Thyroid gland (tissue), 4 donors: ENCODE data around the gene SNRPD2. TPM values are rescaled to one million over a fixed set of nuclear protein-coding genes. Genes with fewer than 3 reads are reported as not detected.

Source experiments
- DNase-seq, 2 donors: peaks; one replicate each; pipeline ENCODE4 v3.0.0-alpha.2; 2019
- H3K27ac ChIP-seq, 3 donors: fragments of 200-600 bp; sonication (generic); 1 replicate in 2 of 3; 2 replicates in 1 of 3; pipeline ENCODE4 v1.5.1; 2016 to 2019; ENCODE audit warnings: mild to moderate bottlenecking in 1 of 3, moderate library complexity in 1 of 3
- H3K27me3 ChIP-seq: fragments of 200-600 bp; sonication (generic); one replicate; pipeline ENCODE4 v1.5.1; 2019
- H3K36me3 ChIP-seq, 2 donors: fragments of 200-600 bp; sonication (generic); one replicate each; pipeline ENCODE4 v1.5.1; 2016 to 2019
- H3K4me1 ChIP-seq, 2 donors: fragments of 200-600 bp; sonication (generic); one replicate each; pipeline ENCODE4 v1.5.1; 2017 to 2019
- H3K4me3 ChIP-seq, 3 donors: fragments of 200-600 bp; sonication (generic); replicated peaks in 1 of 3; 1 replicate in 2 of 3; 2 replicates in 1 of 3; pipeline ENCODE4 v1.5.1; 2016; ENCODE audit warnings: mild to moderate bottlenecking in 1 of 3
- H3K9me3 ChIP-seq: fragments of 200-600 bp; sonication (generic); one replicate; pipeline ENCODE4 v1.5.1; 2017
- POLR2A ChIP-seq, 2 donors: fragments of 450-650 bp; IDR thresholded peaks; one replicate each; pipeline ENCODE4 v1.6.1; 2017; ENCODE audit warnings: antibody characterized with exemption in 2 of 2, mild to moderate bottlenecking in 2 of 2, moderate library complexity in 1 of 2
- WGBS, 2 donors: methylation state at CpG; one replicate each; pipeline ENCODE4 v1.1.5; 2017; 5-methylcytosine and 5-hydroxymethylcytosine counted together
- intact Hi-C: fragments of 100-400 bp; cut with DNase I; formaldehyde crosslinking; loops from one replicate; pipeline ENCODE4 v1.15.1; 2023
- total RNA-seq, 4 donors: library from RNA; depleted of rRNA; stranded (reverse); fragments of >200 nt; gene quantifications; one replicate each; pipeline ENCODE4 v1.2.3, GENCODE V29; 2016
- TF ChIP-seq, protein P1 (sequence below), 6 experiments: fragments of 200-600 bp in 3 of 6; fragments of 450-650 bp in 3 of 6; sonication (generic) in 3 of 6; IDR thresholded peaks; one replicate each; pipeline ENCODE4 v1.5.1; 2016 to 2019; ENCODE audit warnings: antibody characterized with exemption in 6 of 6, mild to moderate bottlenecking in 2 of 6, inconsistent platforms in 1 of 6, moderate library complexity in 1 of 6

SNRPD2 gene
- total RNA-seq, 4 donors from 2014 or later, result 133 to 279 (median 192) TPM

GRCh38 chr19:45716359-45717130, 24.8 kb upstream of the SNRPD2 start:
- H3K4me1 ChIP-seq, result peaks cover 17 to 21% of the 10 kb centered on the region in 2 donors
- TF ChIP-seq POLR2A (IDR thresholded peaks at IDR 0.05), result no peak
- TF ChIP-seq, protein P1, sequence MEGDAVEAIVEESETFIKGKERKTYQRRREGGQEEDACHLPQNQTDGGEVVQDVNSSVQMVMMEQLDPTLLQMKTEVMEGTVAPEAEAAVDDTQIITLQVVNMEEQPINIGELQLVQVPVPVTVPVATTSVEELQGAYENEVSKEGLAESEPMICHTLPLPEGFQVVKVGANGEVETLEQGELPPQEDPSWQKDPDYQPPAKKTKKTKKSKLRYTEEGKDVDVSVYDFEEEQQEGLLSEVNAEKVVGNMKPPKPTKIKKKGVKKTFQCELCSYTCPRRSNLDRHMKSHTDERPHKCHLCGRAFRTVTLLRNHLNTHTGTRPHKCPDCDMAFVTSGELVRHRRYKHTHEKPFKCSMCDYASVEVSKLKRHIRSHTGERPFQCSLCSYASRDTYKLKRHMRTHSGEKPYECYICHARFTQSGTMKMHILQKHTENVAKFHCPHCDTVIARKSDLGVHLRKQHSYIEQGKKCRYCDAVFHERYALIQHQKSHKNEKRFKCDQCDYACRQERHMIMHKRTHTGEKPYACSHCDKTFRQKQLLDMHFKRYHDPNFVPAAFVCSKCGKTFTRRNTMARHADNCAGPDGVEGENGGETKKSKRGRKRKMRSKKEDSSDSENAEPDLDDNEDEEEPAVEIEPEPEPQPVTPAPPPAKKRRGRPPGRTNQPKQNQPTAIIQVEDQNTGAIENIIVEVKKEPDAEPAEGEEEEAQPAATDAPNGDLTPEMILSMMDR (IDR thresholded peaks at IDR 0.05), result no peak
- peak overlapping the region in 2 of 3 donors; percentile 50 to 84 for H3K4me3 ChIP-seq
- H3K27me3 ChIP-seq, result no peaks in the 10 kb centered on the region
- peak; percentile 55 to 61 for DNase-seq
- peak overlapping the region; percentile 91 to 98 (median 95) for H3K27ac ChIP-seq
- 1 to 3% methylated on average over 24 of the region's 24 CpGs for WGBS, 2 donors
- peaks cover 11 to 17% of the 10 kb centered on the region in 2 donors for H3K36me3 ChIP-seq
- no peaks in the 10 kb centered on the region for H3K9me3 ChIP-seq
- intact Hi-C loops, result loop anchor here (10.0 kb wide), 1 partner anchor 48 kb away; the partner anchor contains the start of gene SIX5

DNA sequence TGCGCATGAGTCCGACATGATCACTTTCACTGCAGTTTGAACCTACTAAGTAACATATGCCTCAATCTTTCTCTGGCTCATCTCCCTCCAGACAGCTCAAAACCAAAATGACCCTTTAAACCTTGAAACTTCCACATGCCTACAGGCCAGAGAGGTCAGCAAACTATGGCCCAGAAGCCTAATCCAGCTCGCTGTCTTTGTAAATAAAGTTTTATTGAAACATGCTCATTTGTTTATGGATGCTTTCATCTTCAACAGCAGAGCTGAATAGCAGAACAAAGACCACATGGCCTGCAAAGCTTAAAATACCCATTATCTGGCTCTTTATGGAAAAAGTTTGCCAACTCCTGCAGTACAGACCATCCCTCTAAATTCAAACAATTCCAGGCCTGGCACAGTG, 23.4 kb upstream of the SNRPD2 start:
- no peak for DNase-seq
- Histone ChIP-seq H3K27me3 (no peaks in the 10 kb centered on the region), H3K4me3 (no peak overlapping the region), H3K4me1 (peaks cover 16 to 17% of the 10 kb centered on the region in 2 donors), H3K27ac (peak overlapping the region in 1 of 3 donors; percentile 5), H3K36me3 (peaks cover 12 to 17% of the 10 kb centered on the region in 2 donors), H3K9me3 (no peaks in the 10 kb centered on the region)
- WGBS, 2 donors, result 95 to 96% methylated on average over 3 of the region's 3 CpGs
- TF ChIP-seq, protein P1 (IDR thresholded peaks at IDR 0.05), result no peak
- no peak for TF ChIP-seq POLR2A (IDR thresholded peaks at IDR 0.05)
- intact Hi-C loops, result loop anchor here (10.0 kb wide), 1 partner anchor 50 kb away; the partner anchor contains the start of gene SIX5

DNA sequence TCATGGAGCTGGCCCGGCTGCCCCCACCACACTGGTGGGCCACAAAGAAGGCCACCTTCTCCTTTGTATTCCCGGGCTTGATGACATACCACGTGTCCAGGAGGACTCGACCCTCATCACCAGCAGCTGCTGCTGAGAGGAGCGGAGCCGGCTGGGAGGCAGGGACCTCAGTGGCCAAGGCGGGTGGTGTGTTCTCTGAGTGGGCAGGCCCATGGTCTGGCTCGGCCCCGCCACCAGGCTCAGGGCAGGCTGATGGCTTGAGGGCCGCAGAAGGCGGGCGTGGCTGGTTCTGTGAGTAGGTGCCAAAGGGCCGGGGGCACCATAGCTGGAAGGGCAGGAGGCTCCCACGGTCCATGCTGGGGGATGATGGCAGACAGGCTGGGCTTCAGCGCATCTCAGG, 21.4 kb upstream of the SNRPD2 start:
- no peak for TF ChIP-seq POLR2A (IDR thresholded peaks at IDR 0.05)
- TF ChIP-seq, protein P1 (IDR thresholded peaks at IDR 0.05), result no peak
- H3K36me3 ChIP-seq, result peaks cover 12 to 17% of the 10 kb centered on the region in 2 donors
- intact Hi-C loops, result loop anchor here (10.0 kb wide), 1 partner anchor 52 kb away; the partner anchor contains the start of gene SIX5
- H3K27me3 ChIP-seq, result no peaks in the 10 kb centered on the region
- H3K27ac ChIP-seq, result no peak overlapping the region
- peaks cover 13 to 15% of the 10 kb centered on the region in 2 donors for H3K4me1 ChIP-seq
- DNase-seq, result no peak
- H3K4me3 ChIP-seq, result no peak overlapping the region
- 92 to 94% methylated on average over 6 to 11 of the region's 15 CpGs for WGBS, 2 donors
- no peaks in the 10 kb centered on the region for H3K9me3 ChIP-seq

- H3K4me3 ChIP-seq, result no peak overlapping the region
- H3K9me3 ChIP-seq, result no peaks in the 10 kb centered on the region
- 90 to 98% methylated on average over 8 to 19 of the region's 25 CpGs for WGBS, 2 donors
- DNase-seq, result no peak
- TF ChIP-seq POLR2A (IDR thresholded peaks at IDR 0.05), result no peak
- TF ChIP-seq, protein P1 (IDR thresholded peaks at IDR 0.05), result no peak
- intact Hi-C loops, result loop anchor here (10.0 kb wide), 1 partner anchor 52 kb away; the partner anchor contains the start of gene SIX5
- H3K36me3 ChIP-seq, result peaks cover 12 to 17% of the 10 kb centered on the region in 2 donors
- peaks cover 8 to 12% of the 10 kb centered on the region in 2 donors for H3K4me1 ChIP-seq
- no peak overlapping the region for H3K27ac ChIP-seq
- no peaks in the 10 kb centered on the region for H3K27me3 ChIP-seq
Observed at GRCh38 chr19:45712699-45713067, 20.9 kb upstream of the SNRPD2 start.
